Fibroblast of the conjunctiva (primary cell): ENCODE results near the gene BPTF.
"Not testable (repeated sequence)": the region's sequence is repeated elsewhere in the genome, so short reads cannot be mapped to it uniquely, and the experiment has no call there.

Experiments
- DNase-seq: peaks from one replicate; pipeline ENCODE4 v3.0.0-alpha.2; 2010; ENCODE audit warnings: low read depth

Gene BPTF

GRCh38 chr17:67824735-67825626 lies at the start of gene BPTF:
TSS of gene BPTF (plus strand) at chr17:67825503. CDS start at chr17:67825725, 222 bp downstream.
- peak; percentile 79 for DNase-seq

- DNase-seq, result peak; percentile 67
Observed at GRCh38 chr17:67779098-67779672, 46.1 kb upstream of the BPTF start.

GRCh38 chr17:67784364-67785121 lies 40.8 kb upstream of the BPTF start:
- no peak for DNase-seq

- DNase-seq, result no peak
Observed at GRCh38 chr17:67785122-67785477, 40.2 kb upstream of the BPTF start.

- no peak for DNase-seq
Observed at GRCh38 chr17:67785504-67785903, 39.8 kb upstream of the BPTF start.

GRCh38 chr17:67800495-67800928 lies 24.8 kb upstream of the BPTF start:
- DNase-seq, result peak; percentile 61

- DNase-seq, result no peak
Observed at GRCh38 chr17:67801626-67802175, 23.6 kb upstream of the BPTF start.

- DNase-seq, result no peak
Observed at GRCh38 chr17:67810464-67810863, 14.8 kb upstream of the BPTF start.

GRCh38 chr17:67812380-67812779 lies 12.9 kb upstream of the BPTF start:
- DNase-seq, result not testable (repeated sequence)

GRCh38 chr17:67813803-67814180 lies 11.5 kb upstream of the BPTF start:
- no peak for DNase-seq

GRCh38 chr17:67818110-67819002 lies 6.9 kb upstream of the BPTF start:
- no peak for DNase-seq

GRCh38 chr17:67819722-67820121 lies 5.6 kb upstream of the BPTF start:
- DNase-seq, result no peak

GRCh38 chr17:67821871-67822367 lies 3.4 kb upstream of the BPTF start:
- DNase-seq, result no peak

GRCh38 chr17:67825627-67826601 lies 611 bp downstream of the BPTF start:
- not testable (repeated sequence) for DNase-seq

- no peak for DNase-seq
Observed at GRCh38 chr17:67829331-67829730, 4.0 kb downstream of the BPTF start.

- no peak for DNase-seq
Observed at GRCh38 chr17:67830440-67830839, 5.1 kb downstream of the BPTF start.

- DNase-seq, result no peak
Observed at GRCh38 chr17:67831268-67831667, 6.0 kb downstream of the BPTF start.

GRCh38 chr17:67833134-67833533 lies 7.8 kb downstream of the BPTF start:
- no peak for DNase-seq

- no peak for DNase-seq
Observed at GRCh38 chr17:67833946-67834631, 8.8 kb downstream of the BPTF start.
